SU-DHL-6 (cell line): Measurements from ENCODE around the gene PGPEP1.
A peak's percentile ranks its signal among the peaks of the same experiment; 100 is the strongest.

ENCODE experiments used
- H2AFZ ChIP-seq: fragments of 200-600 bp; sonication (generic); 2 replicates; pipeline ENCODE4 v1.6.1; 2014; ENCODE audit warnings: low read depth, mild to moderate bottlenecking, moderate library complexity, mixed read lengths, antibody characterized with exemption, low read length; ENCODE audit not compliant: severe bottlenecking
- H3F3A ChIP-seq: fragments of 200-600 bp; shearing (Covaris generic); 2 replicates; pipeline ENCODE4 v1.6.0; 2016; ENCODE audit warnings: antibody characterized with exemption, mild to moderate bottlenecking; ENCODE audit not compliant: insufficient read depth
- H3K27ac ChIP-seq: fragments of 200-600 bp; sonication (generic); 2 replicates; pipeline ENCODE4 v1.5.1; 2016; ENCODE audit warnings: low read depth, mild to moderate bottlenecking, low read length, moderate library complexity, mixed read lengths
- H3K27me3 ChIP-seq: fragments of 200-600 bp; sonication (generic), shearing (Covaris generic); 2 replicates; pipeline ENCODE4 v1.6.0; 2014; ENCODE audit warnings: mild to moderate bottlenecking, low read length
- H3K36me3 ChIP-seq: fragments of 200-600 bp; sonication (generic); 2 replicates; pipeline ENCODE4 v1.6.1; 2014; ENCODE audit warnings: mild to moderate bottlenecking, low read length, mixed read lengths
- H3K4me2 ChIP-seq: fragments of 300-600, 200-600 bp; shearing (Covaris generic), sonication (generic); 2 replicates; pipeline ENCODE4 v1.6.0; 2014; ENCODE audit warnings: low read length, low read depth, mild to moderate bottlenecking; ENCODE audit not compliant: poor library complexity, severe bottlenecking
- H3K4me3 ChIP-seq: fragments of 200-600 bp; sonication (generic); 2 replicates; pipeline ENCODE4 v1.5.1; 2014; ENCODE audit warnings: antibody characterized with exemption, low read length, mild to moderate bottlenecking, mixed read lengths; ENCODE audit not compliant: insufficient read depth, poor library complexity, severe bottlenecking
- H3K79me2 ChIP-seq: fragments of 200-600 bp; sonication (generic); 2 replicates; pipeline ENCODE4 v1.6.1; 2014; ENCODE audit warnings: mild to moderate bottlenecking, low read length, moderate library complexity; ENCODE audit not compliant: insufficient read depth
- H3K9ac ChIP-seq: fragments of 200-600 bp; sonication (generic); 2 replicates; pipeline ENCODE4 v1.7.0; 2014; ENCODE audit warnings: mild to moderate bottlenecking, low read length
- H3K9me2 ChIP-seq: fragments of 200-600 bp; sonication (generic); replicated peaks from 2 replicates; pipeline ENCODE4 v1.6.1; 2014; ENCODE audit warnings: low read length; ENCODE audit not compliant: insufficient read depth
- H3K9me3 ChIP-seq: fragments of 200-600 bp; sonication (generic); 2 replicates; pipeline ENCODE4 v1.6.1; 2014; ENCODE audit warnings: low read length, mixed read lengths; ENCODE audit not compliant: insufficient read depth
- H4K20me1 ChIP-seq: fragments of 200-600 bp; sonication (generic); 2 replicates; pipeline ENCODE4 v1.6.1; 2014; ENCODE audit warnings: low read depth, mild to moderate bottlenecking, antibody characterized with exemption, low read length, moderate library complexity, mixed read lengths
- EZH2phosphoT487 ChIP-seq: fragments of 200-600 bp; sonication (generic), shearing (Covaris generic); conservative IDR thresholded peaks from 2 replicates; pipeline ENCODE4 v1.6.1; 2018; ENCODE audit warnings: mild to moderate bottlenecking, antibody characterized with exemption, low read length, moderate library complexity, mixed read lengths
- TF ChIP-seq, protein P1 (sequence below): fragments of 200-600 bp; sonication (generic); IDR thresholded peaks from one replicate; pipeline ENCODE4 v1.5.1; 2017; ENCODE audit warnings: antibody characterized with exemption, mild to moderate bottlenecking, low read length, moderate library complexity; ENCODE audit not compliant: insufficient read depth, poor library complexity, severe bottlenecking

PGPEP1 gene, protein sequence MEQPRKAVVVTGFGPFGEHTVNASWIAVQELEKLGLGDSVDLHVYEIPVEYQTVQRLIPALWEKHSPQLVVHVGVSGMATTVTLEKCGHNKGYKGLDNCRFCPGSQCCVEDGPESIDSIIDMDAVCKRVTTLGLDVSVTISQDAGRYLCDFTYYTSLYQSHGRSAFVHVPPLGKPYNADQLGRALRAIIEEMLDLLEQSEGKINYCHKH

GRCh38 chr19:18340190-18340989 lies at the start of gene PGPEP1:
Gene PGPEP1, plus strand, starts transcription at chr19:18340598. Its CDS starts 84 bp downstream, at chr19:18340682.
- peaks cover 5% of the 10 kb centered on the region; the same call in 1 of the 2 replicates for H3K79me2 ChIP-seq
- H3K36me3 ChIP-seq, result no peaks in the 10 kb centered on the region
- H3K4me3 ChIP-seq, result peak within 1 kb of the TSS; percentile 89
- no peak for TF ChIP-seq EZH2phosphoT487
- H3K4me2 ChIP-seq, result peak within 1 kb of the TSS; percentile 74
- H3K9me3 ChIP-seq, result no peaks in the 10 kb centered on the region
- no peaks in the 10 kb centered on the region for H4K20me1 ChIP-seq
- H3K9me2 ChIP-seq, result no peaks in the 10 kb centered on the region
- peaks cover 16% of the 10 kb centered on the region for H3F3A ChIP-seq
- H3K27me3 ChIP-seq, result no peaks in the 10 kb centered on the region
- peak within 1 kb of the TSS; percentile 89 for H2AFZ ChIP-seq
- peak within 1 kb of the TSS; percentile 65 for H3K27ac ChIP-seq
- H3K9ac ChIP-seq, result peak within 1 kb of the TSS; percentile 79

DNA sequence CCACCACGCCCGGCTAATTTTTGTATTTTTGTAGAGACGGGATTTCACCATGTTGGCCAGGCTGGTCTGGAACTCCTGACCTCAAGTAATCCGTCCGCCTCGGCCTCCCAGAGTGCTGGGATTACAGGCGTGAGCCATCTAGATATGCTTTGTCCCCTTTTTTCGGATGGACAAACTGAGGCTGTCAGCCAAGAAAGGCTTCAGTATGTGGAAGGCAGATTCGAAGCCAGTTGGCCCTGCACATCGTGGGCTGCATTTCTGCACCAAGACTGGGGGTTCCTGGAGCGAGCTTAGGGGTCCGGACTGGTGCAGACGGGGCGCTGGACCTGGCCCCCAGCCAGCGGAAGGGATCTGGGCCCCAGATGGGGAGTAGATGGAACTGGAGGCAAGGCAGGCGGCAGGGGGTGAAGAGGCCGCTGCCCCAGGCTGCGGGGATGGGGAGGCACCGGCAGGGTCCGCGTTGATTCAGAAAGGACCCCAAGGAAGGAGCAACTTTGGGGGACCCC lies 49.3 kb upstream of the PGPEP1 start:
- TF ChIP-seq, protein P1, sequence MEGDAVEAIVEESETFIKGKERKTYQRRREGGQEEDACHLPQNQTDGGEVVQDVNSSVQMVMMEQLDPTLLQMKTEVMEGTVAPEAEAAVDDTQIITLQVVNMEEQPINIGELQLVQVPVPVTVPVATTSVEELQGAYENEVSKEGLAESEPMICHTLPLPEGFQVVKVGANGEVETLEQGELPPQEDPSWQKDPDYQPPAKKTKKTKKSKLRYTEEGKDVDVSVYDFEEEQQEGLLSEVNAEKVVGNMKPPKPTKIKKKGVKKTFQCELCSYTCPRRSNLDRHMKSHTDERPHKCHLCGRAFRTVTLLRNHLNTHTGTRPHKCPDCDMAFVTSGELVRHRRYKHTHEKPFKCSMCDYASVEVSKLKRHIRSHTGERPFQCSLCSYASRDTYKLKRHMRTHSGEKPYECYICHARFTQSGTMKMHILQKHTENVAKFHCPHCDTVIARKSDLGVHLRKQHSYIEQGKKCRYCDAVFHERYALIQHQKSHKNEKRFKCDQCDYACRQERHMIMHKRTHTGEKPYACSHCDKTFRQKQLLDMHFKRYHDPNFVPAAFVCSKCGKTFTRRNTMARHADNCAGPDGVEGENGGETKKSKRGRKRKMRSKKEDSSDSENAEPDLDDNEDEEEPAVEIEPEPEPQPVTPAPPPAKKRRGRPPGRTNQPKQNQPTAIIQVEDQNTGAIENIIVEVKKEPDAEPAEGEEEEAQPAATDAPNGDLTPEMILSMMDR, result no peak
- TF ChIP-seq EZH2phosphoT487, result no peak
- Histone ChIP-seq H3K9ac (peak overlapping the region; percentile 19; the same call in 1 of the 2 replicates), H3K36me3 (no peaks in the 10 kb centered on the region), H3K4me2 (peak overlapping the region; percentile 63), H3F3A (peaks cover 4% of the 10 kb centered on the region; the same call in 1 of the 2 replicates), H3K27ac (peak overlapping the region; percentile 47), H2AFZ (no peak overlapping the region), H3K27me3 (no peaks in the 10 kb centered on the region), H3K79me2 (no peaks in the 10 kb centered on the region), H3K9me2 (no peaks in the 10 kb centered on the region), H3K4me3 (no peak overlapping the region), H4K20me1 (no peaks in the 10 kb centered on the region), H3K9me3 (no peaks in the 10 kb centered on the region)

DNA sequence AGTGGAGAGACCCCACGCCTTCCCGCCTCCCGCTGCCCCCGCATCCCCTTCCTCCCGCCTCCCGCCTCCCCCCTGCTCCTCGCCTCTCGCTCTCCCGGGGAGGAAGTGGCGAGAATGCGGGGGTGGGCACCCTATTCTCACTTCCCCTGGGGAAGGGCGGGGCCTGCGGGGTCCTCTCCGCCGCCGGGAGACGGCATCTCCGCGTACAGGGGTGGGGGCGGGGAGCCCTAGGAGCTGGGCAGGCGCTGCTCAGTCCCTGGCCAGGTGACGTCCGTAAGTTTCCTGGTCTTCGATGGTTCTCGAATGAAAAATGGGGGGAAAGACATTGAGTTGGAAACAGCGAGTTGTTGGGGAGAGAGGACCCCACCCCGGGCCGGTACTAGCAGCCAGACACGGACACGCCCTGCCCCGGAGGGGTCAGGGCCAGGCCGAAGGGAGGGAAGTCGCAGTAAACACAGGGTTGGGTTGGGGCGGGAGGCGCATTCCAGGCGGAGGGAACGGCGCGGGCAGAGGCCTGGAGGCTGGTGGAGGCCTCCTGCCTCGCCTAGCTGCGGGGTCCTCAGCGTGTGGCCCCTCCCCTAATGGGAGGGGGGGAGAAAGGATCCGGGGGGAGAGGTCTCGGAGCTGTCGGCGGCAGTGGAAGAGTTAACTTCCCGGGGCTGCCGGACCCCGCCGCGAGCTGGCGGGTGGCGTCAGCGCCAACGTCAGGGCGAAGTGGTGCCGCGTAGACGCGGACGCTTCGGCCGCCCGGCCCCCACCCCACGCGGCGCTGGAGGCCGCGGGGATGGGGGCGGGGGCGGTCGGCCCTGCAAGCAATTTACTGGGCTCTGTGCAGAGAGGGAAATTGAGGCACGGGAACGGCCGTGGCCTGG lies 48.6 kb upstream of the PGPEP1 start:
- no peaks in the 10 kb centered on the region for H3K9me3 ChIP-seq
- no peaks in the 10 kb centered on the region for H3K36me3 ChIP-seq
- H3K27ac ChIP-seq, result peak overlapping the region; percentile 47
- no peaks in the 10 kb centered on the region for H3K27me3 ChIP-seq
- no peaks in the 10 kb centered on the region for H3K79me2 ChIP-seq
- H3F3A ChIP-seq, result peaks cover 4% of the 10 kb centered on the region; the same call in 1 of the 2 replicates
- H2AFZ ChIP-seq, result peak overlapping the region; percentile 66
- H3K9me2 ChIP-seq, result no peaks in the 10 kb centered on the region
- H4K20me1 ChIP-seq, result no peaks in the 10 kb centered on the region
- no peak for TF ChIP-seq EZH2phosphoT487
- TF ChIP-seq, protein P1, result no peak
- H3K4me3 ChIP-seq, result peak overlapping the region; percentile 53
- peak overlapping the region; percentile 63 for H3K4me2 ChIP-seq
- peak overlapping the region; percentile 57 for H3K9ac ChIP-seq
